WTC11 (cell line): ENCODE data around the gene CWF19L2. TPM values are rescaled to one million over a fixed set of nuclear protein-coding genes. Genes with fewer than 3 reads are reported as not detected.

ENCODE experiments used
- ATAC-seq: fragments of 200-7000 bp; cut with Tn5 transposase; 2 replicates; pipeline ENCODE4 v1.10.0; 2021; ENCODE audit warnings: mild to moderate bottlenecking, moderate library complexity
- CTCF ChIA-PET: fragments of 300-600 bp; sonication (Branson Sonifier 250); formaldehyde crosslinking; loops from one replicate; lab custom pipeline; 2021; ENCODE audit warnings: antibody characterized with exemption; lab: Charles Lee
- POLR2A ChIA-PET: fragments of 350-600 bp; sonication (Branson Sonifier 250); formaldehyde crosslinking; loops from one replicate; lab custom pipeline; 2021; ENCODE audit warnings: antibody characterized with exemption; lab: Charles Lee
- DNase-seq: peaks from one replicate; pipeline ENCODE4 v3.0.0; 2021; ENCODE audit warnings: low spot score
- H3K27ac Mint-ChIP-seq: 2 replicates; pipeline ENCODE4 v1.8.0; 2021; ENCODE audit warnings: mixed read lengths
- H3K27me3 Mint-ChIP-seq: 2 replicates; pipeline ENCODE4 v1.8.0; 2021; ENCODE audit warnings: low read depth, mild to moderate bottlenecking, moderate library complexity, mixed read lengths
- H3K36me3 Mint-ChIP-seq: 2 replicates; pipeline ENCODE4 v1.8.0; 2021; ENCODE audit warnings: mixed read lengths
- H3K4me1 Mint-ChIP-seq: 2 replicates; pipeline ENCODE4 v1.8.0; 2022; ENCODE audit warnings: mixed read lengths
- H3K4me3 Mint-ChIP-seq: 2 replicates; pipeline ENCODE4 v1.8.0; 2021; ENCODE audit warnings: mild to moderate bottlenecking, moderate library complexity, mixed read lengths
- H3K9me3 Mint-ChIP-seq: 2 replicates; pipeline ENCODE4 v1.8.0; 2021; ENCODE audit warnings: mixed read lengths
- ELF4 ChIP-seq: sonication (generic); formaldehyde crosslinking; IDR thresholded peaks from 2 replicates; pipeline ENCODE4 v1.8.1; 2022; ENCODE audit warnings: low read depth, mild to moderate bottlenecking, moderate library complexity, missing genetic modification reagents
- ETV6 ChIP-seq: sonication (generic); formaldehyde crosslinking; IDR thresholded peaks from 2 replicates; pipeline ENCODE4 v1.8.1; 2022; ENCODE audit warnings: mild to moderate bottlenecking, missing genetic modification reagents
- FOXP1 ChIP-seq: sonication (generic); formaldehyde crosslinking; IDR thresholded peaks from 2 replicates; pipeline ENCODE4 v1.8.0; 2022; ENCODE audit warnings: missing genetic modification reagents, mild to moderate bottlenecking, moderate library complexity, borderline replicate concordance
- GTF2I ChIP-seq: fragments of 250-450 bp; sonication (Bioruptor Pico); conservative IDR thresholded peaks from 2 replicates; pipeline ENCODE4 v1.4.0; 2021; ENCODE audit warnings: mild to moderate bottlenecking
- HMGA2 ChIP-seq: fragments of 250-450 bp; sonication (Bioruptor Pico); IDR thresholded peaks from 2 replicates; pipeline ENCODE4 v1.4.0; 2021; ENCODE audit warnings: mild to moderate bottlenecking, moderate library complexity
- JAZF1 ChIP-seq: fragments of 250-450 bp; sonication (Bioruptor Pico); IDR thresholded peaks from 2 replicates; pipeline ENCODE4 v1.9.0; 2021; ENCODE audit warnings: moderate library complexity, mild to moderate bottlenecking, inconsistent platforms
- MXD4 ChIP-seq: fragments of 250-450 bp; sonication (Bioruptor Pico); IDR thresholded peaks from 2 replicates; pipeline ENCODE4 v1.8.0; 2021; ENCODE audit warnings: mild to moderate bottlenecking, moderate library complexity, borderline replicate concordance
- NR2C2 ChIP-seq: sonication (generic); formaldehyde crosslinking; IDR thresholded peaks from 2 replicates; pipeline ENCODE4 v1.8.0; 2022; ENCODE audit warnings: mild to moderate bottlenecking, missing genetic modification reagents
- NR3C1 ChIP-seq: sonication (generic); formaldehyde crosslinking; conservative IDR thresholded peaks from 2 replicates; pipeline ENCODE4 v1.8.1; 2023; ENCODE audit warnings: low read depth, mild to moderate bottlenecking, missing genetic modification reagents
- OVOL2 ChIP-seq: fragments of 250-450 bp; sonication (Bioruptor Pico); IDR thresholded peaks from 2 replicates; pipeline ENCODE4 v1.9.0; 2021; ENCODE audit warnings: mild to moderate bottlenecking, borderline replicate concordance
- SOX15 ChIP-seq: fragments of 250-450 bp; sonication (Bioruptor Pico); IDR thresholded peaks from 2 replicates; pipeline ENCODE4 v1.9.0; 2021; ENCODE audit warnings: mild to moderate bottlenecking
- TEAD4 ChIP-seq: sonication (generic); formaldehyde crosslinking; IDR thresholded peaks from 2 replicates; pipeline ENCODE4 v1.8.0; 2022; ENCODE audit warnings: mild to moderate bottlenecking, missing genetic modification reagents
- ZNF263 ChIP-seq: sonication (generic); formaldehyde crosslinking; IDR thresholded peaks from 2 replicates; pipeline ENCODE4 v1.8.1; 2022; ENCODE audit warnings: low read depth, mild to moderate bottlenecking, moderate library complexity, missing genetic modification reagents
- ZNF396 ChIP-seq: fragments of 250-450 bp; sonication (Bioruptor Pico); IDR thresholded peaks from 2 replicates; pipeline ENCODE4 v1.8.0; 2021; ENCODE audit warnings: mild to moderate bottlenecking, moderate library complexity, borderline replicate concordance
- total RNA-seq: library from RNA; stranded (reverse); gene quantifications from 3 replicates; pipeline ENCODE4 v1.2.3, GENCODE V29; 2021
- TF ChIP-seq, protein P1 (sequence below): fragments of 250-450 bp; sonication (Bioruptor Pico); conservative IDR thresholded peaks from 2 replicates; pipeline ENCODE4 v1.9.0; 2021; ENCODE audit warnings: mild to moderate bottlenecking
- TF ChIP-seq, protein P2 (sequence below): sonication (generic); formaldehyde crosslinking; IDR thresholded peaks from 2 replicates; pipeline ENCODE4 v1.8.0; 2022; ENCODE audit warnings: mild to moderate bottlenecking, missing genetic modification reagents
- TF ChIP-seq, protein P3 (sequence below): sonication (generic); formaldehyde crosslinking; IDR thresholded peaks from 2 replicates; pipeline ENCODE4 v1.8.1; 2023; ENCODE audit warnings: mild to moderate bottlenecking, missing genetic modification reagents, moderate library complexity
- TF ChIP-seq, protein P4 (sequence below): sonication (generic); formaldehyde crosslinking; IDR thresholded peaks from 2 replicates; pipeline ENCODE4 v1.8.0; 2023; ENCODE audit warnings: missing genetic modification reagents, mild to moderate bottlenecking, borderline replicate concordance
- TF ChIP-seq, protein P5 (sequence below): sonication (generic); formaldehyde crosslinking; IDR thresholded peaks from 2 replicates; pipeline ENCODE4 v1.8.0; 2022; ENCODE audit warnings: mild to moderate bottlenecking, missing genetic modification reagents
- TF ChIP-seq, protein P6 (sequence below): sonication (generic); formaldehyde crosslinking; conservative IDR thresholded peaks from 2 replicates; pipeline ENCODE4 v1.8.1; 2022; ENCODE audit warnings: mild to moderate bottlenecking, missing genetic modification reagents
- TF ChIP-seq, protein P7 (sequence below): sonication (generic); formaldehyde crosslinking; IDR thresholded peaks from 2 replicates; pipeline ENCODE4 v1.8.1; 2022; ENCODE audit warnings: low read depth, mild to moderate bottlenecking, moderate library complexity, missing genetic modification reagents, borderline replicate concordance
- TF ChIP-seq, protein P8 (sequence below): sonication (generic); formaldehyde crosslinking; IDR thresholded peaks from 2 replicates; pipeline ENCODE4 v1.8.1; 2022; ENCODE audit warnings: mild to moderate bottlenecking, missing genetic modification reagents, moderate library complexity, borderline replicate concordance
- TF ChIP-seq, protein P9 (sequence below): fragments of 250-450 bp; sonication (Bioruptor Pico); IDR thresholded peaks from 2 replicates; pipeline ENCODE4 v1.9.0; 2021; ENCODE audit warnings: mild to moderate bottlenecking

CWF19L2 gene
- total RNA-seq, 1 experiment from 2014 or later = 16.2 TPM

DNA sequence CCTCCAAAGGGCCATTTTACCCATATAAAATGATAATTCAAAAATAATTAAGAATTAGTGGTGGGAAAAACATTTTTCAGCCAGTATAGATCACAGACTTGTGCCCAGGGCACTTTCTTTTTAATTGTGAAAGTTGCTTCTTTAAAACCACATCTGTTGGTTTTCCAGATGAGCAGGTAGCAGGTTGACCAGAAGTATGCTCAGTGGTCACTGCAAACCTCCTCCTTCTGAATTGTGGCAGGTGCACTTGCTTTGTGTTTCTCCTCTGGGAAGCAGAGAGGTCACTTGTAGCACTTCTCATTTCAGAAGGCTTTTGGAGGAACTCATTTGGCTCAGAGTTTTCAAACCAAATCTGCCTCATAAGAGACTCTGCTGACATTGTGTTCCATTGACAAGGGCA, 24.6 kb upstream of the CWF19L2 start:
- ATAC-seq (no peak), DNase-seq (no peak)
- CTCF ChIA-PET = no interaction called here
- TF ChIP-seq FOXP1 = no peak
- TF ChIP-seq ELF4 (CRISPR knock-in tag) = no peak
- TF ChIP-seq, protein P1, sequence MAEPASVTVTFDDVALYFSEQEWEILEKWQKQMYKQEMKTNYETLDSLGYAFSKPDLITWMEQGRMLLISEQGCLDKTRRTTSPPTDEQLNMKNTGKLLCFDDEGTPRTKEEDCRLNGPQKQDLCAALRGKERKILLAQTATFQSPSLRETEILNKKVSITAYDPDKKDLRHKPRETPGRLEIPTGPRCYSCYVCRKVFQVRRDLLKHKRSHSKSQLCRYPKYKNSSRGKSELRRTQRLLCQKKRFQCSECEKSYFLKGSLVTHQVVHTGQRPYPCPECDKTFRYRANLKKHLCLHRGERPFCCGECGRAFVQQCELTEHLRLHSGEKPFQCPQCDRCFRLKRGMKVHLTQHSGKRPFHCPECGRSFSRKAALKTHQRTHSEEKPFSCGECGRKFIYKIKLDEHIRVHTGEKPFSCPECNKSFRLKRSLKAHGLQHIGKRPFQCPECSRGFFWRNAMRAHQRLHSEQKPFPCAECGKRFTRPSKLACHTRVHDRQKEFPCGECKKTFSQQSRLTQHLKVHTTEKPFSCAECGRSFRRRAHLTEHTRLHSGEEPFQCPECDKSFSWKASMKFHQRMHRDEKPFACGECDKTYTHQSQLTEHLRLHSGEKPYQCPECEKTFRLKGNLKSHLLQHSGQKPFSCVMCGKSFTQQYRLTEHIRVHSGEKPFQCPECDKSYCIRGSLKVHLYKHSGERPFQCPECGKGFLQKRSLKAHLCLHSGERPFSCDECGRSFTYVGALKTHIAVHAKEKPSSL (CRISPR knock-in tag) = no peak
- no peak for TF ChIP-seq OVOL2
- no peak for TF ChIP-seq ZNF263
- TF ChIP-seq, protein P2, sequence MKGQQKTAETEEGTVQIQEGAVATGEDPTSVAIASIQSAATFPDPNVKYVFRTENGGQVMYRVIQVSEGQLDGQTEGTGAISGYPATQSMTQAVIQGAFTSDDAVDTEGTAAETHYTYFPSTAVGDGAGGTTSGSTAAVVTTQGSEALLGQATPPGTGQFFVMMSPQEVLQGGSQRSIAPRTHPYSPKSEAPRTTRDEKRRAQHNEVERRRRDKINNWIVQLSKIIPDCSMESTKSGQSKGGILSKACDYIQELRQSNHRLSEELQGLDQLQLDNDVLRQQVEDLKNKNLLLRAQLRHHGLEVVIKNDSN (CRISPR knock-in tag) = no peak
- no peak for TF ChIP-seq JAZF1 (CRISPR knock-in tag)
- TF ChIP-seq, protein P3, sequence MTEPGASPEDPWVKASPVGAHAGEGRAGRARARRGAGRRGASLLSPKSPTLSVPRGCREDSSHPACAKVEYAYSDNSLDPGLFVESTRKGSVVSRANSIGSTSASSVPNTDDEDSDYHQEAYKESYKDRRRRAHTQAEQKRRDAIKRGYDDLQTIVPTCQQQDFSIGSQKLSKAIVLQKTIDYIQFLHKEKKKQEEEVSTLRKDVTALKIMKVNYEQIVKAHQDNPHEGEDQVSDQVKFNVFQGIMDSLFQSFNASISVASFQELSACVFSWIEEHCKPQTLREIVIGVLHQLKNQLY (CRISPR knock-in tag) = no peak
- no peak for TF ChIP-seq NR3C1 (CRISPR knock-in tag)
- TF ChIP-seq, protein P4, sequence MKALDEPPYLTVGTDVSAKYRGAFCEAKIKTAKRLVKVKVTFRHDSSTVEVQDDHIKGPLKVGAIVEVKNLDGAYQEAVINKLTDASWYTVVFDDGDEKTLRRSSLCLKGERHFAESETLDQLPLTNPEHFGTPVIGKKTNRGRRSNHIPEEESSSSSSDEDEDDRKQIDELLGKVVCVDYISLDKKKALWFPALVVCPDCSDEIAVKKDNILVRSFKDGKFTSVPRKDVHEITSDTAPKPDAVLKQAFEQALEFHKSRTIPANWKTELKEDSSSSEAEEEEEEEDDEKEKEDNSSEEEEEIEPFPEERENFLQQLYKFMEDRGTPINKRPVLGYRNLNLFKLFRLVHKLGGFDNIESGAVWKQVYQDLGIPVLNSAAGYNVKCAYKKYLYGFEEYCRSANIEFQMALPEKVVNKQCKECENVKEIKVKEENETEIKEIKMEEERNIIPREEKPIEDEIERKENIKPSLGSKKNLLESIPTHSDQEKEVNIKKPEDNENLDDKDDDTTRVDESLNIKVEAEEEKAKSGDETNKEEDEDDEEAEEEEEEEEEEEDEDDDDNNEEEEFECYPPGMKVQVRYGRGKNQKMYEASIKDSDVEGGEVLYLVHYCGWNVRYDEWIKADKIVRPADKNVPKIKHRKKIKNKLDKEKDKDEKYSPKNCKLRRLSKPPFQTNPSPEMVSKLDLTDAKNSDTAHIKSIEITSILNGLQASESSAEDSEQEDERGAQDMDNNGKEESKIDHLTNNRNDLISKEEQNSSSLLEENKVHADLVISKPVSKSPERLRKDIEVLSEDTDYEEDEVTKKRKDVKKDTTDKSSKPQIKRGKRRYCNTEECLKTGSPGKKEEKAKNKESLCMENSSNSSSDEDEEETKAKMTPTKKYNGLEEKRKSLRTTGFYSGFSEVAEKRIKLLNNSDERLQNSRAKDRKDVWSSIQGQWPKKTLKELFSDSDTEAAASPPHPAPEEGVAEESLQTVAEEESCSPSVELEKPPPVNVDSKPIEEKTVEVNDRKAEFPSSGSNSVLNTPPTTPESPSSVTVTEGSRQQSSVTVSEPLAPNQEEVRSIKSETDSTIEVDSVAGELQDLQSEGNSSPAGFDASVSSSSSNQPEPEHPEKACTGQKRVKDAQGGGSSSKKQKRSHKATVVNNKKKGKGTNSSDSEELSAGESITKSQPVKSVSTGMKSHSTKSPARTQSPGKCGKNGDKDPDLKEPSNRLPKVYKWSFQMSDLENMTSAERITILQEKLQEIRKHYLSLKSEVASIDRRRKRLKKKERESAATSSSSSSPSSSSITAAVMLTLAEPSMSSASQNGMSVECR = no peak
- no peak for TF ChIP-seq GTF2I (CRISPR knock-in tag)
- POLR2A ChIA-PET = no interaction called here
- Mint-ChIP-seq H3K27ac (no peak overlapping the region), H3K36me3 (no peaks in the 10 kb centered on the region), H3K9me3 (no peaks in the 10 kb centered on the region), H3K4me1 (no peaks in the 10 kb centered on the region), H3K4me3 (no peak overlapping the region), H3K27me3 (no peaks in the 10 kb centered on the region)

DNA sequence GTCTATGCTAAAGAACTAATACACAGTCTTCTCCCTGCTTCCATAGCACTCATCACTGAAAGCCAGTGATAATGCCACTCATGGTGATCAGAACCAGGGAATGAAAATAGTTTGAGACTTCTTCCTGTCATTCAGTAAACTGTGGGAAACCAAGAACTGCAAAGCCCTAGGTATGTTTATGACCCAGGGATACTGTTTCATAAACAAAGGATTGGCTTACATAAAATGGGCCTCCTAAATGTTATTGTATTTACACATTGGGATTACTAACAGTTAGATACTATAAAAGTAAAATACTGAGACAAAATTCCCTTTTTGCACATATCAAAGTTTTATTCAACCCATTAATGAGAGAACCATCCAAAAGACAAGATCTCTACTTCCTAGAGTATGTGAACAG, 21.3 kb upstream of the CWF19L2 start:
- H3K36me3 Mint-ChIP-seq = no peaks in the 10 kb centered on the region
- no peak overlapping the region for H3K4me3 Mint-ChIP-seq
- ChIA-PET POLR2A (no interaction called here), CTCF (no interaction called here)
- H3K4me1 Mint-ChIP-seq = no peaks in the 10 kb centered on the region
- H3K27me3 Mint-ChIP-seq = no peaks in the 10 kb centered on the region
- ATAC-seq = no peak
- no peak for DNase-seq
- no peaks in the 10 kb centered on the region for H3K9me3 Mint-ChIP-seq
- H3K27ac Mint-ChIP-seq = no peak overlapping the region
- TF ChIP-seq HMGA2 (CRISPR knock-in tag) (no peak), SOX15 (CRISPR knock-in tag) (no peak), TEAD4 (CRISPR knock-in tag) (no peak), ZNF396 (CRISPR knock-in tag) (no peak), ETV6 (CRISPR knock-in tag) (no peak), MXD4 (CRISPR knock-in tag) (no peak), NR2C2 (CRISPR knock-in tag) (no peak), FOXP1 (no peak)
- TF ChIP-seq, protein P5, sequence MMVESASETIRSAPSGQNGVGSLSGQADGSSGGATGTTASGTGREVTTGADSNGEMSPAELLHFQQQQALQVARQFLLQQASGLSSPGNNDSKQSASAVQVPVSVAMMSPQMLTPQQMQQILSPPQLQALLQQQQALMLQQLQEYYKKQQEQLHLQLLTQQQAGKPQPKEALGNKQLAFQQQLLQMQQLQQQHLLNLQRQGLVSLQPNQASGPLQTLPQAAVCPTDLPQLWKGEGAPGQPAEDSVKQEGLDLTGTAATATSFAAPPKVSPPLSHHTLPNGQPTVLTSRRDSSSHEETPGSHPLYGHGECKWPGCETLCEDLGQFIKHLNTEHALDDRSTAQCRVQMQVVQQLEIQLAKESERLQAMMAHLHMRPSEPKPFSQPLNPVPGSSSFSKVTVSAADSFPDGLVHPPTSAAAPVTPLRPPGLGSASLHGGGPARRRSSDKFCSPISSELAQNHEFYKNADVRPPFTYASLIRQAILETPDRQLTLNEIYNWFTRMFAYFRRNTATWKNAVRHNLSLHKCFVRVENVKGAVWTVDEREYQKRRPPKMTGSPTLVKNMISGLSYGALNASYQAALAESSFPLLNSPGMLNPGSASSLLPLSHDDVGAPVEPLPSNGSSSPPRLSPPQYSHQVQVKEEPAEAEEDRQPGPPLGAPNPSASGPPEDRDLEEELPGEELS (CRISPR knock-in tag) = no peak
- TF ChIP-seq, protein P6, sequence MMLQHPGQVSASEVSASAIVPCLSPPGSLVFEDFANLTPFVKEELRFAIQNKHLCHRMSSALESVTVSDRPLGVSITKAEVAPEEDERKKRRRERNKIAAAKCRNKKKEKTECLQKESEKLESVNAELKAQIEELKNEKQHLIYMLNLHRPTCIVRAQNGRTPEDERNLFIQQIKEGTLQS (CRISPR knock-in tag) = no peak
- TF ChIP-seq, protein P7, sequence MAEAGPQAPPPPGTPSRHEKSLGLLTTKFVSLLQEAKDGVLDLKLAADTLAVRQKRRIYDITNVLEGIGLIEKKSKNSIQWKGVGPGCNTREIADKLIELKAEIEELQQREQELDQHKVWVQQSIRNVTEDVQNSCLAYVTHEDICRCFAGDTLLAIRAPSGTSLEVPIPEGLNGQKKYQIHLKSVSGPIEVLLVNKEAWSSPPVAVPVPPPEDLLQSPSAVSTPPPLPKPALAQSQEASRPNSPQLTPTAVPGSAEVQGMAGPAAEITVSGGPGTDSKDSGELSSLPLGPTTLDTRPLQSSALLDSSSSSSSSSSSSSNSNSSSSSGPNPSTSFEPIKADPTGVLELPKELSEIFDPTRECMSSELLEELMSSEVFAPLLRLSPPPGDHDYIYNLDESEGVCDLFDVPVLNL (CRISPR knock-in tag) = no peak
- TF ChIP-seq, protein P8, sequence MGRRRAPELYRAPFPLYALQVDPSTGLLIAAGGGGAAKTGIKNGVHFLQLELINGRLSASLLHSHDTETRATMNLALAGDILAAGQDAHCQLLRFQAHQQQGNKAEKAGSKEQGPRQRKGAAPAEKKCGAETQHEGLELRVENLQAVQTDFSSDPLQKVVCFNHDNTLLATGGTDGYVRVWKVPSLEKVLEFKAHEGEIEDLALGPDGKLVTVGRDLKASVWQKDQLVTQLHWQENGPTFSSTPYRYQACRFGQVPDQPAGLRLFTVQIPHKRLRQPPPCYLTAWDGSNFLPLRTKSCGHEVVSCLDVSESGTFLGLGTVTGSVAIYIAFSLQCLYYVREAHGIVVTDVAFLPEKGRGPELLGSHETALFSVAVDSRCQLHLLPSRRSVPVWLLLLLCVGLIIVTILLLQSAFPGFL (CRISPR knock-in tag) = no peak
- TF ChIP-seq, protein P9, sequence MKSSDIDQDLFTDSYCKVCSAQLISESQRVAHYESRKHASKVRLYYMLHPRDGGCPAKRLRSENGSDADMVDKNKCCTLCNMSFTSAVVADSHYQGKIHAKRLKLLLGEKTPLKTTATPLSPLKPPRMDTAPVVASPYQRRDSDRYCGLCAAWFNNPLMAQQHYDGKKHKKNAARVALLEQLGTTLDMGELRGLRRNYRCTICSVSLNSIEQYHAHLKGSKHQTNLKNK (CRISPR knock-in tag) = no peak
